Limb (tissue), 2 donors: Measurements from ENCODE around the gene DDI2.

ENCODE experiments used
- DNase-seq, 2 donors: peaks; one replicate each; pipeline ENCODE4 v3.0.0-alpha.2; 2016; ENCODE audit errors: extremely low spot score in 2 of 2

Gene DDI2

DNA sequence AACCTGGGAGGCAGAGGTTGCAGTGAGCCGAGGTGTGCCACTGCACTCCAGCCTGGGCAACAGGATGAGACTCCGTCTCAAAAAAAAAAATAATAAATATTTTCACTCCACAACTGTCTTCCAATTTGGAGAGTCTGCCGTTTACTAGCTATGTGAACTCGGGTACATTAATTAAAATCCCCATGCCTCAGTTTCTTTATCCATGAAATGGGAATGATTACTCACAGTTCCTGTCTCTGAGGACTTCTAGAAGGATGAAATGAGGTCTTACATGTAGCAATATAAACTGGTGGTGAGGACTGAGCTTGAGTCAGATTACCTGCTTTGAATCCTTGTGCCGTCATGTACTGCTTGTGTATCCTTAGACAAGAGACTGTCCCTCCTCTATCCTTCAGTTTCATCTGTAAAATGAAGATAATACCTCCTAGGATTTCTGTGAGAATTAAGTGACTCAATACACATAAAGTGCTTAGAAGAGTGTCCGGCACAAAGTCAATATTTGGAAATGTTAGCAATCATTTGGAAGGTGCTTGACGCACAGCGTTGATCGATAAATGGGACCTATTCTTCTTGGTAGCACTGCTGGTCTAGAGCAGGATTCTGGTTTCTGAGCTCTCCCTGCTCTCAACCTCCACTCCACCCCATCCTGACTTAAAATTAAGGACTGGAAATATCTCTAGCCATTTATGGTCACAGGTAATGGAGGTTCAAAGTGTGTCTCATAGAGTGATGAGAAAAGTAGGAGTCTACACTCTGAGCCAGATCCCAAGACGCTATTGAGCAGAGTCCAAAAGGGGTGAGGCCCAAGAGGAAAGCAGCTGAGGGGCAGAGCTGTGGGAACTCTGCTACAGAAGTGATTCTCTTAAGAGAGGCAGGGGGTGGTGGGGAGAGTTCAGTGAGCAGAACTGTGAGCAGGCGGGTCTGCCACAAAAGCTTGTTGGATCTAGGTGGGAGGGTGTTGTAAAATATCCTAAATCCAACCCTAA, 11.6 kb upstream of the DDI2 start:
- DNase-seq = no peak

DNA sequence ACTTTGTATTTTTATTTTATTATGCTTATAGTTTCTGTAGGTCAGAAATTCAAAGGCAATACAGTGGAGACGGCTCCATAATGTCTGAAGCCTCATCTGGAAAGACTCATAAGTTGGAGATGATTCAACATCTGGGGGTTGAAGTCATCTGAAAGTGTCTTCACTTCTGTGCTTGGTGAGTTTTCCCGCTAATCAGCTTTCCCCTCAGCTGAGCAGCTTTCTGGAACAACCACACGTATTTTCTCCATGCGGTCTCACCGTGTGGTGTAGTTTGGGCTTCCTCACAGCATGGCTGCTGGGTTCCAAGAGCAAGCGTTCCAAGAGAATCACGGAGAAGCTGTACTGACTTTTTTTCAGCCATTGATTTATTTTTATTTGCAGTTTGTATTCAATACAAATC, 7.6 kb upstream of the DDI2 start:
- no peak for DNase-seq

DNA sequence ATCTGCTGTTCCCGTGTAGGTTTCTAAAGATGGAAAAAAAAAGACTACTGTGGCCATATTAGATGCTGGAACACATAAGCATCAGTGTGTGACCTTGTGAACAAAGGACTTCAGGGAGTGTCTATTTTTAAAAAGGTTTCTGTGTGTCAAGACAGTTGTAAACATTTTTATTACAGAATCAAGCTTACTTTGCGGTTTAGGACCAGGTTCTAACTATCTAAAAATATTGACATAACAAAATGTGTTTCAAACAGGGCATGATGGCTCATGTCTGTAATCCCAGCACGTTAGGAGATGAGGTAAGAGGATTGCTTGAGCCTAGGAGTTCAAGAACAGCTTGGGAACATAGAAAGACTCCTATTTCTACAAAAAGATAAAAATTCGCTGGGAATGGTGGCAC, 7.1 kb upstream of the DDI2 start:
- DNase-seq = no peak

DNA sequence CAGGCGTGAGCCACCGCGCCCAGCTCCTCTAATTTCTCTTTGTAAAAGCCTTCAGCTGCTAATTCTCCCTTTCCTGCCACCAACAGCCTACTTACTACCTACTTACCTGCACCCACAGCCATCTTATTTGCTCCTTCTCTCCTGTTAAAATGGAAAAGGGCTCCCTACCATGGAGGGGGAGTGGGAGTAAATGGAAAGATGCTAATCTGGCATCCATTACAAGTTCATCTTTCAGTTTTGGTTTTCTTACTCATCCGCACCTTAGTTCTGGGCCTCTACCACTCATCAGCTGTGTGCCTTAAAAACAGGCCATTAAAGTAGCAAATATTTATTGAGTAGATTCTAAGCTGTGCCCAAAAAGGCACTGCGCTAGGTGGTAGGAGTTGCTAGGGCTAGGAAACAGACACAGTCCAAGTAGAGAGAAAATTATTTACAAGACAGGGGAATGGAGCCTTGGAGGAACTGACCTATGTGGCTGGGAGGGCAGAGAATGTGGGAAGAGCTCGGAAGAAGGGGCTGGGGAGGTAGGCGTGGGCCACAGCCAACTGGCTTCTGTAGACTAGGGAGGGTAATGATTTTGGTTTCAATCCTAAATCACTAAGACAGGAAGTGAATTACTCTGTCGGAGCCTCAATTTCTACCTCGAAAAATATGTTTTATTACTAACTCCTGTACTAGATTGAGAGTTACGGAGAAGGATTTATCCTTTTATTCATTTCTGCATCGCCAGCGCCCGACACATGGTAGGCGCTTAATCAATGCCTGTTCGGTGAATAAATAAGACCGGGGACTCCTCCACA, 685 bp upstream of the DDI2 start:
- no peak for DNase-seq

DNA sequence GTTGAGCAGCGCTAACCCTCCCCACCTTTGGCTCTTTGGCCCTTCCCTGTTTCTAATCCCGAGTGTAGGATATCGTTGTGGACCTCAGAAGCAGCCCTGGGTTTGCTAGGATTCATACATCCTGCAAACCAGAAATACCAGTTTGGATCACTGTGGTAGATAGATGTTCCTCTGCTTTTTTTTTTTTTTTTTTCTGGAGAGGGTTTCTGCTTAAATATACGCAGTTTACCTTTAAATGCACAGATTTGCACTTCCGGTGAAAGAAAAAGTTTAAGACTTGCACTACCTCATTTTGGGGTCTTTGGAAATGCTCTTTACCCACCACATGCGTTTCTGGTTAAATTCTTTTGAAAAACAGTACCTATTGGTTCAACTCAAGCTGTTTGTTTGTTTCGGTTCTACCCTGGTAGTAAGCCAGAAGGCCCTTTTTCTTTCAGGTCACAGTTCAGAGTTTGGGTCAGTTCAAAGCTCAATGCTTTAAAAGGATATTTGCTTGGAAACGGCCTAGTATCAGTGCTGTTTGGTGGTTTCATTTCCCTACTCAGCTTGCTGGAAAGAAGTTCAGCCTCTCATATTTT, 908 bp downstream of the DDI2 start:
- DNase-seq = no peak

DNA sequence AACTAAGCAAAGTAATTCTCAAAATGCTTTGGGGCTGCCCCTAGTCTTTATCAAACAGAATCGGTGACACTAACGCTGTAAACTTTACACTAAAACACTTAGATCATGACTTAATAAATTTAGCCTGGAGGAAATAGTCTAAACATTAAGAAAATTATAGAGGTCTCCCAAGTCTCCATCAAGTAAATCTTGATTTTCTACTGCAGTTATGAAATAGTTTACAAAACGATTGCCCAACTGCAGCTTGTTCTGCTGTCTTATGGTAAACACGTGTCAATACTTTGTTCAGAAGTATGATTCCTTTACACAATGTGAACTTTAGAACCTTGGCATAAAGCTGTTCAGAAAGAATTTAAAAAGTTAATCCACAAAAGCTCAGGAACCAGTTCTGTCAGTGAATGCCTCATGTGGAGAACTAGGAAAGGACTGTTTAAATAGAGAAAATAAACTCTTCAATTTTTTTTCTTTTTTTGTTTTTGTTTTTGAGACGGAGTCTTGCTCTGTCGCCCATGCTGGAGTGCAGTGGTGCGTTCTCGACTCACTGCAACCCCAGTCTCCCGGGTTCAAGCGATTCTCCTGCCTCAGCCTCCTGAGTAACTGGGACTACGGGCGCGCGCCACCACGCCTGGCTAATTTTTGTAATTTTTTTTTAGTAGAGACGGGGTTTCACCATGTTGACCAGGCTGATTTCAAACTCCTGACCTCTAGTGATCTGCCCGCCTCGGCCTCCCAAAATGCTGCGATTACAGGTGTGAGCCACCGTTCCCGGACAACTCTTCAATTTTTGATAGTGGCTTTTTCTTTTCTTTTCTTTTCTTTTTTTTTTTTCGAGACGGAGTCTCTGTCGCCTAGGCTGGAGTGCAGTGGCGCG, 1.6 kb downstream of the DDI2 start:
- no peak for DNase-seq

DNA sequence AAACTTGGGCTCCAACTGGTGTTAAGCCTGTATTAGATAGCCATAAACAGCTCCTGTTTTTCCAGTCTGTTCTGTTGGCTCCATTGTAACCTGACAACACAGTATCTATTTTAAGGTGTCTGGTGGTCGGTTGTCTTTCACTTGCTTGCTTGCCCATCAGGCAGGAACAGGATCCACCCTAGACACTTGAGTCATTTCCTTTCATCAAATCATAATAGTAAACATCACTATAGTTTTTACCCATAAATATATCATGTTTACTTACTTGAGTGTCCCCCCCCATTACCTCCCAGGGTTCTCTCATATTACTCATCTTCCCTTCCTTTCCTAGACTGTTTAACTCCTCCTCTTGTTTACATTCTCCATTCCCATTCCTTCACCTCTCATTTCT, 2.9 kb downstream of the DDI2 start:
- no peak for DNase-seq

DNA sequence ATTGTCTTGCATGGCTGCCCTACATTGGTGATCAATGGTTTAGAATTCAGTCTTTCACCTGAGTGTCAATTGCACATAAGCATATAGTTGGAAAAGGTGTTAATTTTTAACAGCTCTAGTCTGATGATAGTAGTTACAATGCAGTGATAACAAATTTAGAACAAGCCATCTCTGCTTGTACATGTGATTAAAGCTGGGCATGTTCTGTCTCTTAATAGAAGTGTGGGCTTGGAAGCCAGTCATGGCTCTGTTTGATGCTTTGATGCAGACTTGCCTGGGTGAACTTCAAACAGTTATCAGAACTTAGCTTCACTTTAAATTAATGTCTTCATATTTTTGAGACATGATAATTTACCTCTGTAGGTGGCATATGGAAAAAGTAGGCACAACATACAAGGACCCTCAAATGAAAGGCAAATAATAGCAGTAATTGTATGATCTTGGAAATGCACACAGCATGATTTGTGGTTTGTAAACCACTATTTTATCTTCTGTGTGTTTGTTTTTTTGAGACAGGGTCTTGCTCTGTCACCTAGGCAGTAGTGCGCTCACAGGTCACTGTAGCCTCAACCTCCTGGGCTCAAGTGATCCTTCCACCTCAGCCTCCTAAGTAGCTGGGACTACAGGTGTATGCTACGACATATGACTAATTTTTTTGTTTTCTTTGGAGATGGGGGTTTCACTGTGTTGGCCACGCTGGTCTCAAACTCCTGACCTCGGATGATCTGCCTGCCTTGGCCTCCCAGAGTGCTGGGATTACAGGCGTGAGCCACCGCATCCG, 3.8 kb downstream of the DDI2 start:
- DNase-seq = no peak

DNA sequence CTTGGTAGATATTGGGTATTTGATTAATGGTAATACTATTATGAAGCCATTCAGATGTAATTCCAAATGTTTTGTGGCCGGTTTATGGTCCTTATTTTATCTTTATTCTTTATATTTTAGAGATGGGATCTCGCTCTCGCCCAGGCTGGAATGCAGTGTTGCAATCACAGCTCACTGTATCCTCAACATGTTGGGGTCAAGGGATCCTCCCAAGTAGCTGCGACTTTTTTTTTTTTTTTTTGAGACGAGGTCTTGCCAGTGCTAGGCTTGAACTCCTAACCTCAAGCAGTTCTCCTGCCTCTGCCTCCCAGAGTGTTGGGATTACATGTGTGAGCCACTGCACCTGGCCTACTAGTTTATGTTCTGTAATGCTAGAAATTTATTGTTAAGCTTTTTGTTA, 4.7 kb downstream of the DDI2 start:
- no peak for DNase-seq

DNA sequence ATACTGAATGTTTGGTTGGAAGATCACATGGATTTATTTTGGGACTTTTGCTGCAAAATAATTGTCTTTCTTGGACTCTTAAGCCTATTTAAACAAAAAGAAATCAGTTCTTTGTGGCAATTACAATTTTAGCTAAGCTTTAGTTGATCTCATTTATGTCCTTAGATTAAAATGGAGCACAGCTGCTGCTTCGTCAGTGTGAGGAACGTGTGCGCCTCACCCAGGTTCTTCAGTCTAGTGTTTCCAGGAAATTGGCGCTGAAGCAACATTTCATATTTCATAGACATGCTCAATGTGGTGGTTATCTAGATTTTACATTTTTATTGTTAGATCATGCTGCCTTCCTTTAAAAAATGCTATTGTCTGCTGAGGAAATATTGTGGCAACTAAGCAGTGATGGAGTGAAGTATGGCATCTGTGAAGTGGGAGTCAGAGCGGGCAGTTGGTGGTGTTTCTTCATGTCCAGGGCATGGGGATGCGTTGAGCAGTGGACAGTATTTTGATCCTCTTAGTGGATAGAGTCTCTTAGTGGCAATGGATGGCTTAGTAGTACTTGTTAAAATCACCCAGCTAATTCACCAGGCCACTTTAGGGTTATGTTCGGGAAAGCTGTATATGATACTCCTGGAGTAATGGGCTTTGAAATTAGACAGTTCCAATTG, 5.6 kb downstream of the DDI2 start:
- DNase-seq = no peak

DNA sequence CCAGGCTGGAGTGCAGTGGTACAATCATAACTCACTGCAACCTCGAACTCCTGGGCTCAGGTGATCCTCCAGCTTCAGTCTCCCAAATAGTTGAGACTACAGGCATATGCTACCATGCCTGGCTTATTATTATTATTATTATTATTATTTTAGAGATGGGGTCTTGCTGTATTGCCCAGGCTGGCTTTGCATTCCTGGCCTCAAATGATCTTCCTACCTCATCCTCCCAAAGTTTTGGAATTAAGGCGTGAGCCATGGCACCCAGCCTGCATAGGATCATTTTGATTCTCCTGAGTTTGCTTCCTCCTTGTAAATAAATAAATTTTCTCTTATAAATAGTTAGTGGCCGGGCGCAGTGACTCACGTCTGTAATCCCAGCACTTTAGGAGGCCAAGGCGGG, 6.2 kb downstream of the DDI2 start:
- DNase-seq = no peak

DNA sequence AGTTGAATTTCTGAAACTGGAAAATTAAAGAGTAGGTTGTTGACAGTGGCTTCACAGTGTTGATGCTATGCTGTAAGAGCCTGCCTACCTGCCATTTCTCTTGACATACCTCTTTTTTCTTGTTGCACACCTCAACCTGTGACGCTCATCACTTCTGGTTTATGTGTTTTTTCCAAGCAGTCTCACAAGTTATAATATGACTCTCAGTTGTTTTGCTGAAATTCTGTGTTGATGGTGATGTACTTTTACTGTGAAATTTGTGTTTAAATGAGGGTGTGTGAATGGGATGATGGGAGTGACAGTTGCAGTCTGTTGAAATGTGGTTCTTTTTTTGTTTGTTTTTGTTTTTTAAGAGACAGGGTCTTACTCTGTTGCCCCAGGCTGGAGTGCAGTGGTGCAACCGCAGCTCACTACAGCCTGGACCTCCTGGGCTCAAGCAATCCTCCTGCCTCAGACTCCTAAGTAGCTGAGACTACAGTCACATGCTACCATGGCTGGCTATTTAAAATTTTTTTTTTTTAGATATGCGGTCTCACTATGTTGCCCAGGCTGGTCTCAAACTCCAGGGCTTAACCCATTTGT, 7.0 kb downstream of the DDI2 start:
- no peak for DNase-seq

DNA sequence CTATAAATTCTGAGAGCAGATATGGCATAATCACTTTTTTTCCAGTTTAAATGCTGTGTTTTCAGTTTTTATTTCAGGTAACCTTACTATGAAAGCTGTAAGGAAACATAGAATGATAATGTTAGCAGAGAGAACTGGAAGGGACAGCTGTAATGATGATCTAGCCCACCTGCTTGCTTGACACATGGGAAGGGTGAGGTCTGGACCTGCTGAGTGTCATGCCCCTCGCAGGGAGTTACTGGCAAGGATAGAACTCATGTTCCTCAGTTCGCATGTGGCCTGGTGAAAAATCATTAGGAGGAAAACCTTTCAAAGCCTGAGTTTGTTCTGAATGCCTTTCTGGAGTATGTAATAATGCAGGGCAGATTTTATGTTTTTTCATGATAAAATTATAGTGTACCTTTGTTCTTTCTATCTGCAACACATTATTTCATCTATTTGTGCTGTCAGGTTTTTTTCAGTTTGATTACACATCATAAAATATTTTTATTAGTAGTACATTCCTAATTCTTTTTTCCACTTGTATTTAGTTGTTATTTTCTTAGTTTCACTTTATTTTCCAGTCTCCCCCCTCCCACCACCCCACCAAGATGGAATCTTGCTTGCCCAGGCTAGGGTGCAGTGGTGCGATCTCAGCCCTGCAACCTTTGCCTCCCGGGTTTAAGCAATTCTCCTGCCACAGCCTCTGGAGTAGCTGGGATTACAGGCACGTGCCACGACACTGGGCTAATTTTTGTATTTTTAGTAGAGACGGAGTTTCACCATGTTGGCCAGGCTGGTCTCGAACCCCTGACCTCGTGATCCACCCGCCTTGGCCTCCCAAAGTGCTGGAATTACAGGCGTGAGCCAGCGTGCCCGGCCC, 8.0 kb downstream of the DDI2 start:
- no peak for DNase-seq

DNA sequence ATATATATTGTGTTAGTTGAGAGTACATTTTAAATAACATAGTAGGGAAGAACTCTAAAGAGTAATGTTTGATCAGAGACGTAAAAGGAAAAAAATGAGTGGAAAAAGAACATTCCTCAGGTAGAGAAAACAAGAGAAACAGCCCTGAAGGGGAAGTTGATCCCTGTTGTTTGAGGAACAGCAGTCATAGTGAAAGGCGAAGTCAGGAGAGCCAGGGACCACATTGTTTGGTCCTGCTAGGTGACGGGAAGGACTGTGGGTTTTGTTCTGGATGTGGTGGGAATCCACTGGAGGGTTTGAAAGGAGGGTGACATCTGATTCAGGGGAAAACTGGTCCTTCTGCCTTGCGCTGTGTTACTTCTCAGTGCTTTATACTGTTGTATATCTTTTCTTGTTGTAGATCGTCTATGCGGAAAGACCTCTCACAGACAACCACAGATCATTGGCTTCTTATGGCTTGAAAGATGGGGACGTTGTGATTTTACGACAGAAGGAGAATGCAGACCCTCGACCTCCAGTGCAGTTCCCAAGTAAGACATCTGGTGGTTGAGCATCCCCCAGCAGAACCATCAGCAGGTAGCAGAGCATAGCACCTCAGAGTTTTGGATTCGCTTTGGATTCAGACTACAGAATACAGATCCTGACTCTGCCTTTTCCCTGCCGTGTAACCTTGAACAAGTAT, 9.2 kb downstream of the DDI2 start:
- no peak for DNase-seq

DNA sequence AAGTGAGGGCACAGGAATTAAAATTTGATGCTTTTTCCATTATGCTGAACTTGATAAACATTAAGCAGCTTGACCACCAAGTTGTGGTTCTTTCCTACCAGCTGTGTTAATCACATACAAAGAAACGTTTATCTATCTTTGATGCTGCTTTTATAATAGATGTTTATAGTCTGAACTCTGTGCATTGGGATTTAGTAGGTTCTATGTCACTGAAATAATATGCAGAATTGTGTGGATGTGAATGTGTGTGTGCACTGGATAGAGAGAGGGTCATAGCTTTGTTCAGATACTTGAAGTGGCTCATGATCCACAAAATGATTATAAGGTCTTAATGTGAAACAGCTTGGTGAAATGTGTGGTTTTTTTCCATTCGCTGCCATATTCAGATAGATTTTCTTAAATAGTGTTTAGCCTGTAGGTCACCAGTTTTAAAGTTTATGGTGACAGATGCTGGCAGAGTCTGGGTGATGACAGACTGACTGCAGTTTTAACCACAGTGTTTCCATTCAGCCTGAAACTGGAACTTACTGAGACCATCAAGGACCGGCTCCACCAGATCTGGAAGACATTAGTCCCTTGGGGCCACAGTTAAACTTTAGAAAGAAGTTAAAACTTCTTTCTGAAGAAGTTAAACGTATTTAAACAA, 10.2 kb downstream of the DDI2 start:
- no peak for DNase-seq

DNA sequence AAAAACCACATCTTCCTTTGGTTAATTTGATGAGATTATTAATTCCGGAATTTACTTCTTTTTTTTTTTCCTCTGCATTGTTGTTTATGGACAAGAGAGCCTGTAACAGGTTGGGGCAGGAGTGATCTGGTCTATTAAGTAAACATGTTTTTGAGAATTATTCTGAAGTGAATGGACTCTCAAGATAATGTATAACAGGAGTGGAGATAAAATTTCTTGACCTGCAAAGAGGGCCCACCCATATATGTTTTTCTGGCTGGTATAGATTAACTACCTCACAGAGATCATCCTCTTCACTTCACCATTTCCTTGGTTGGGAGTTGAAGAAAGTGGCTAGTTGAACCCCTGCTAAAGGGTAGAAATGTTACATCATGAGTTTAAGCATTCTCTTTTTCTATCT, 10.7 kb downstream of the DDI2 start:
- no peak for DNase-seq

DNA sequence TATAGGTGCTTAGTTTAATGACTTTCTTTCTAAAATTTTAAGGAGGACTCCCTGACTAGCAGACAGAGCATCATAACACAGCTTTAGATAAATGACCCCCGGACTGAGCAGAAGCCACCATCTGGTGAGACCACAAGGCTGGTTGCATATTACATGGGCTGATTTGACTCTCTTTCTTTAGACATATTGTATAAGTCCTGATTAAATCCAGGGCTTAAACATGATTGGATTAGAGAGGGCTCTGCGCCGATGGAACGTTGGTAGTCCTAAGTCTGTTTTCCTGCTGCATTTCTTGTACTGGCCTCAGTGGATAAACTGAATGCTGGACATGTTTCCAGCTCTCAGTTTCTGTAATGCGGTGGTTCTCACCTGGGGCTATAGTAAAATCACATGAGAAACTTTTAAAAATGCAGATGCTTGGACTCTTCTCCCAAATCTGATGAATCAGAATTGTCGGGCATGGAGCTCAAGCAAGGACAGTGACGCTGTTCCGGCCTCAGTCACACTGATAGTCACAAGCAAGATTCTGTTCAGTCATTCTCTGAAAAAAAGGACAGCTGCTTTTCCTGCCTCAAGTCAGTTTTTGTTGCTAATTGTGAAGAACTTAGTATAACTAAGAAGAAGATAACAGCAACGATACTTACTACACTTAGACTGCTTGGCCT, 16.6 kb downstream of the DDI2 start:
- DNase-seq = no peak
